HCT116 (cell line): Measurements from ENCODE around the gene PHKG2. TPM values are rescaled to one million over a fixed set of nuclear protein-coding genes. Genes with fewer than 3 reads are reported as not detected.

Source experiments
- ATAC-seq: fragments of 200-7000 bp; cut with Tn5 transposase; 2 replicates; pipeline ENCODE4 v1.9.1; 2020; ENCODE audit warnings: mild to moderate bottlenecking, moderate library complexity
- BruUV-seq: library from RNA; stranded (reverse); fragments of 400-500 nt; replicated peaks from 2 replicates; lab custom pipeline; 2021; lab: Mats Ljungman, UMichigan
- CTCF ChIA-PET: fragments of 300-600 bp; sonication (Branson Sonifier 250); formaldehyde crosslinking; loops from one replicate; lab custom pipeline; 2021; ENCODE audit warnings: antibody characterized with exemption; lab: Charles Lee
- POLR2A ChIA-PET: fragments of 300-600, 350-600 bp; sonication (Branson Sonifier 250); formaldehyde crosslinking; loops from one replicate; lab custom pipeline; 2021; ENCODE audit warnings: antibody characterized with exemption; lab: Charles Lee
- RAD21 ChIA-PET, 2 experiments: fragments of 300-600 bp; sonication (Branson Sonifier 250); formaldehyde crosslinking; loops; one replicate each; lab custom pipeline; 2023; ENCODE audit warnings: low total read pairs in 2 of 2; ENCODE audit not compliant: uncharacterized antibody in 2 of 2, unreplicated experiment in 2 of 2, low non-redundant PET in 1 of 2; lab: Charles Lee
- DNase-seq: peaks from one replicate; pipeline ENCODE4 v3.0.0-alpha.2; 2010; ENCODE audit warnings: low read depth, low spot score
- H2AFZ ChIP-seq: fragments of 200-600 bp; shearing (Covaris generic), sonication (generic); 2 replicates; pipeline ENCODE4 v1.6.1; 2017; ENCODE audit warnings: low read depth, mixed run types, mixed read lengths, antibody characterized with exemption, low read length; ENCODE audit not compliant: poor library complexity, severe bottlenecking
- H3K27ac ChIP-seq: 2 replicates; pipeline ENCODE4 v1.5.1; 2012; ENCODE audit warnings: low read depth, low read length
- H3K27me3 ChIP-seq: fragments of 200-600 bp; sonication (generic); 2 replicates; pipeline ENCODE4 v1.6.1; 2016; ENCODE audit warnings: mixed run types, low read length, mixed read lengths; ENCODE audit not compliant: insufficient read depth
- H3K36me3 ChIP-seq, 2 experiments: fragments of 200-500 bp in 1 of 2; fragments of 200-600 bp in 1 of 2; sonication (Bioruptor generic) in 1 of 2; sonication (generic) in 1 of 2; 2 replicates each; pipeline versions ENCODE4 v1.5.1 to v1.6.1; 2014 to 2016; ENCODE audit warnings: low read length in 2 of 2, inconsistent platforms in 1 of 2, mixed read lengths in 1 of 2, mixed run types in 1 of 2; ENCODE audit not compliant: insufficient read depth in 2 of 2, control insufficient read depth in 1 of 2
- H3K4me1 ChIP-seq, 2 experiments: fragments of 200-600 bp in 1 of 2; sonication (generic) in 1 of 2; 2 replicates each; pipeline versions ENCODE4 v1.5.1 to v1.6.1; 2012 to 2017; ENCODE audit warnings: low read length in 2 of 2, inconsistent platforms in 1 of 2, mild to moderate bottlenecking in 1 of 2, mixed read lengths in 1 of 2, mixed run types in 1 of 2, moderate library complexity in 1 of 2; ENCODE audit not compliant: insufficient read depth in 2 of 2, control insufficient read depth in 1 of 2
- H3K4me2 ChIP-seq: fragments of 200-600 bp; sonication (generic); 2 replicates; pipeline ENCODE4 v1.6.1; 2017; ENCODE audit warnings: mixed run types, low read length, mixed read lengths
- H3K4me3 ChIP-seq, 2 experiments: fragments of 200-600 bp in 1 of 2; sonication (generic) in 1 of 2; replicated peaks in 1 of 2; 2 replicates each; pipeline ENCODE4 v1.5.1; 2011 to 2016; ENCODE audit warnings: low read length in 2 of 2, control low read depth in 1 of 2, low read depth in 1 of 2, mild to moderate bottlenecking in 1 of 2, mixed read lengths in 1 of 2, mixed run types in 1 of 2
- H3K79me2 ChIP-seq: fragments of 200-600 bp; sonication (generic); 2 replicates; pipeline ENCODE4 v1.6.1; 2017; ENCODE audit warnings: mild to moderate bottlenecking, mixed run types, low read length, moderate library complexity, mixed read lengths; ENCODE audit not compliant: insufficient read depth
- H3K9ac ChIP-seq: fragments of 200-600 bp; sonication (generic); 2 replicates; pipeline ENCODE4 v1.6.1; 2016; ENCODE audit warnings: low read length, mixed read lengths
- H3K9me2 ChIP-seq: fragments of 200-600 bp; sonication (generic), shearing (Covaris generic); 2 replicates; pipeline ENCODE4 v1.6.1; 2017; ENCODE audit warnings: mixed run types, mild to moderate bottlenecking, moderate library complexity; ENCODE audit not compliant: insufficient read depth
- H3K9me3 ChIP-seq, 2 experiments: fragments of 200-500 bp in 1 of 2; fragments of 200-600 bp in 1 of 2; sonication (Bioruptor generic) in 1 of 2; sonication (generic) in 1 of 2; 2 replicates each; pipeline ENCODE4 v1.6.1; 2014 to 2017; ENCODE audit warnings: low read length in 2 of 2, mixed read lengths in 2 of 2, inconsistent platforms in 1 of 2, low read depth in 1 of 2, mild to moderate bottlenecking in 1 of 2, mixed run types in 1 of 2, moderate library complexity in 1 of 2; ENCODE audit not compliant: control insufficient read depth in 1 of 2, insufficient read depth in 1 of 2
- H4K20me1 ChIP-seq: fragments of 200-600 bp; sonication (generic), shearing (Covaris generic); 2 replicates; pipeline ENCODE4 v1.6.1; 2017; ENCODE audit warnings: mixed run types, mild to moderate bottlenecking, moderate library complexity; ENCODE audit not compliant: insufficient read depth
- CBX3 ChIP-seq: IDR thresholded peaks from 2 replicates; pipeline ENCODE4 v1.6.1; 2012; ENCODE audit warnings: low read depth
- CEBPB ChIP-seq: IDR thresholded peaks from 2 replicates; pipeline ENCODE4 v1.6.1; 2012; ENCODE audit warnings: low read depth
- EGR1 ChIP-seq: IDR thresholded peaks from 2 replicates; pipeline ENCODE4 v1.6.1; 2012; ENCODE audit warnings: low read depth
- ELF1 ChIP-seq: IDR thresholded peaks from 2 replicates; pipeline ENCODE4 v1.6.1; 2012; ENCODE audit warnings: low read depth, borderline replicate concordance
- EZH2 ChIP-seq: fragments of 200-600 bp; sonication (generic); IDR thresholded peaks from 2 replicates; pipeline ENCODE4 v1.6.1; 2017; ENCODE audit warnings: antibody characterized with exemption, mixed run types
- EZH2phosphoT487 ChIP-seq: fragments of 200-600 bp; IDR thresholded peaks from 2 replicates; pipeline ENCODE4 v1.6.1; 2018; ENCODE audit warnings: antibody characterized with exemption, borderline replicate concordance
- FOSL1 ChIP-seq: IDR thresholded peaks from 2 replicates; pipeline ENCODE4 v1.6.1; 2012; ENCODE audit warnings: low read depth
- JUND ChIP-seq: IDR thresholded peaks from 2 replicates; pipeline ENCODE4 v1.6.1; 2012
- POLR2A ChIP-seq: IDR thresholded peaks from 2 replicates; pipeline ENCODE4 v1.7.0; 2011; ENCODE audit warnings: borderline replicate concordance; ENCODE audit not compliant: insufficient read depth, insufficient read length; ENCODE audit errors: extremely low read depth
- RAD21 ChIP-seq: IDR thresholded peaks from 2 replicates; pipeline ENCODE4 v1.6.1; 2012; ENCODE audit warnings: low read depth, mild to moderate bottlenecking
- SP1 ChIP-seq: IDR thresholded peaks from 2 replicates; pipeline ENCODE4 v1.6.1; 2012; ENCODE audit warnings: low read depth
- SRF ChIP-seq: IDR thresholded peaks from 2 replicates; pipeline ENCODE4 v1.6.1; 2012; ENCODE audit warnings: low read depth
- TCF7L2 ChIP-seq: IDR thresholded peaks from 2 replicates; pipeline ENCODE4 v1.7.0; 2011; ENCODE audit warnings: borderline replicate concordance, inconsistent platforms; ENCODE audit not compliant: insufficient read depth, insufficient read length; ENCODE audit errors: extremely low read depth
- YY1 ChIP-seq: IDR thresholded peaks from 2 replicates; pipeline ENCODE4 v1.6.1; 2011; ENCODE audit warnings: low read length, low read depth, moderate library complexity, mild to moderate bottlenecking; ENCODE audit not compliant: insufficient replicate concordance; ENCODE audit errors: extremely low read depth
- ZNF274 ChIP-seq: fragments of 200-500 bp; sonication (Bioruptor generic); IDR thresholded peaks from 2 replicates; pipeline ENCODE4 v1.6.1; 2014; ENCODE audit warnings: mild to moderate bottlenecking, low read depth, low read length, inconsistent platforms
- intact Hi-C: fragments of 100-400 bp; cut with micrococcal nuclease; formaldehyde crosslinking; loops from 2 replicates; pipeline ENCODE4 v1.10.0; 2022
- total RNA-seq: library from RNA; stranded (reverse); gene quantifications from one replicate; pipeline ENCODE4 v1.2.1, GENCODE V29; 2021; ENCODE audit not compliant: unreplicated experiment
- TF ChIP-seq, protein P1 (sequence below): IDR thresholded peaks from 2 replicates; pipeline ENCODE4 v1.6.1; 2012; ENCODE audit warnings: low read depth
- TF ChIP-seq, protein P2 (sequence below): IDR thresholded peaks from 2 replicates; pipeline ENCODE4 v1.6.1; 2012
- TF ChIP-seq, protein P3 (sequence below), 3 experiments: fragments of 200-600 bp in 1 of 3; sonication (generic) in 1 of 3; IDR thresholded peaks in 2 of 3; conservative IDR thresholded peaks in 1 of 3; 2 replicates each; pipeline ENCODE4 v1.5.1; 2012 to 2017; ENCODE audit warnings: low read depth in 2 of 3, low read length in 2 of 3, antibody characterized with exemption in 1 of 3, borderline replicate concordance in 1 of 3, control low read depth in 1 of 3, mild to moderate bottlenecking in 1 of 3, mixed read lengths in 1 of 3, mixed run types in 1 of 3, moderate library complexity in 1 of 3; ENCODE audit not compliant: insufficient read depth in 1 of 3
- TF ChIP-seq, protein P4 (sequence below): IDR thresholded peaks from 2 replicates; pipeline ENCODE4 v1.6.1; 2011; ENCODE audit warnings: mild to moderate bottlenecking, low read length, moderate library complexity; ENCODE audit not compliant: insufficient replicate concordance; ENCODE audit errors: extremely low read depth
- TF ChIP-seq, protein P5 (sequence below): IDR thresholded peaks from 2 replicates; pipeline ENCODE4 v1.6.1; 2012

PHKG2 gene
- total RNA-seq, 1 experiment from 2014 or later = 32.6 TPM

DNA sequence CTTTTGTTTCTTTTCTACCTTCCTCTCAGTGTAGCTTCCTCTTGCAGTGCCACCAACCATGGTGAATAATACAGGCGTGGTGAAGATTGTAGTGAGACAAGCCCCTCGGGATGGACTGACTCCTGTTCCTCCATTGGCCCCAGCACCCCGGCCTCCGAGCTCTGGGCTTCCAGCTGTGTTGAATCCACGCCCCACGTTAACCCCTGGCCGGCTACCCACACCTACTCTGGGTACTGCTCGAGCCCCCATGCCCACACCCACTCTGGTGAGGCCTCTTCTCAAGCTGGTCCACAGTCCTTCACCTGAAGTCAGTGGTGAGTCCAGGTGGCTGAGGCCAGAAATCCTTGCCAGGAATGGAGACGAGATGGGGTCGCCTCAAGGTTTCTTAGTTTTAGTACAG lies 25.3 kb upstream of the PHKG2 start:
- ChIA-PET RAD21 (no interaction called here), CTCF (no interaction called here), POLR2A (no interaction called here)
- no TSS peak for BruUV-seq
- H4K20me1 ChIP-seq = no peaks in the 10 kb centered on the region
- no peaks in the 10 kb centered on the region for H3K4me1 ChIP-seq
- no peak overlapping the region for H3K27ac ChIP-seq
- H3K36me3 ChIP-seq = peaks cover 72% of the 10 kb centered on the region in 2 experiments
- no peaks in the 10 kb centered on the region for H3K27me3 ChIP-seq
- no peak overlapping the region for H3K9ac ChIP-seq
- no peak overlapping the region for H3K4me3 ChIP-seq
- no peaks in the 10 kb centered on the region for H3K9me3 ChIP-seq
- H3K79me2 ChIP-seq = peaks cover 67% of the 10 kb centered on the region
- ATAC-seq = no peak
- H3K4me2 ChIP-seq = no peak overlapping the region
- H3K9me2 ChIP-seq = no peaks in the 10 kb centered on the region
- H2AFZ ChIP-seq = no peak overlapping the region
- intact Hi-C loops = no loop called here
- DNase-seq = no peak
- TF ChIP-seq RAD21 = no peak
- TF ChIP-seq JUND = no peak
- TF ChIP-seq SP1 = no peak
- no peak for TF ChIP-seq YY1
- TF ChIP-seq, protein P1, sequence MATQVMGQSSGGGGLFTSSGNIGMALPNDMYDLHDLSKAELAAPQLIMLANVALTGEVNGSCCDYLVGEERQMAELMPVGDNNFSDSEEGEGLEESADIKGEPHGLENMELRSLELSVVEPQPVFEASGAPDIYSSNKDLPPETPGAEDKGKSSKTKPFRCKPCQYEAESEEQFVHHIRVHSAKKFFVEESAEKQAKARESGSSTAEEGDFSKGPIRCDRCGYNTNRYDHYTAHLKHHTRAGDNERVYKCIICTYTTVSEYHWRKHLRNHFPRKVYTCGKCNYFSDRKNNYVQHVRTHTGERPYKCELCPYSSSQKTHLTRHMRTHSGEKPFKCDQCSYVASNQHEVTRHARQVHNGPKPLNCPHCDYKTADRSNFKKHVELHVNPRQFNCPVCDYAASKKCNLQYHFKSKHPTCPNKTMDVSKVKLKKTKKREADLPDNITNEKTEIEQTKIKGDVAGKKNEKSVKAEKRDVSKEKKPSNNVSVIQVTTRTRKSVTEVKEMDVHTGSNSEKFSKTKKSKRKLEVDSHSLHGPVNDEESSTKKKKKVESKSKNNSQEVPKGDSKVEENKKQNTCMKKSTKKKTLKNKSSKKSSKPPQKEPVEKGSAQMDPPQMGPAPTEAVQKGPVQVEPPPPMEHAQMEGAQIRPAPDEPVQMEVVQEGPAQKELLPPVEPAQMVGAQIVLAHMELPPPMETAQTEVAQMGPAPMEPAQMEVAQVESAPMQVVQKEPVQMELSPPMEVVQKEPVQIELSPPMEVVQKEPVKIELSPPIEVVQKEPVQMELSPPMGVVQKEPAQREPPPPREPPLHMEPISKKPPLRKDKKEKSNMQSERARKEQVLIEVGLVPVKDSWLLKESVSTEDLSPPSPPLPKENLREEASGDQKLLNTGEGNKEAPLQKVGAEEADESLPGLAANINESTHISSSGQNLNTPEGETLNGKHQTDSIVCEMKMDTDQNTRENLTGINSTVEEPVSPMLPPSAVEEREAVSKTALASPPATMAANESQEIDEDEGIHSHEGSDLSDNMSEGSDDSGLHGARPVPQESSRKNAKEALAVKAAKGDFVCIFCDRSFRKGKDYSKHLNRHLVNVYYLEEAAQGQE = no peak
- TF ChIP-seq EZH2 = no peak
- TF ChIP-seq TCF7L2 = no peak
- TF ChIP-seq ZNF274 = no peak
- TF ChIP-seq EGR1 = no peak
- no peak for TF ChIP-seq CEBPB
- no peak for TF ChIP-seq ELF1
- TF ChIP-seq, protein P2, sequence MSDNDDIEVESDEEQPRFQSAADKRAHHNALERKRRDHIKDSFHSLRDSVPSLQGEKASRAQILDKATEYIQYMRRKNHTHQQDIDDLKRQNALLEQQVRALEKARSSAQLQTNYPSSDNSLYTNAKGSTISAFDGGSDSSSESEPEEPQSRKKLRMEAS = no peak
- TF ChIP-seq CBX3 = no peak
- TF ChIP-seq POLR2A = no peak
- TF ChIP-seq, protein P3, sequence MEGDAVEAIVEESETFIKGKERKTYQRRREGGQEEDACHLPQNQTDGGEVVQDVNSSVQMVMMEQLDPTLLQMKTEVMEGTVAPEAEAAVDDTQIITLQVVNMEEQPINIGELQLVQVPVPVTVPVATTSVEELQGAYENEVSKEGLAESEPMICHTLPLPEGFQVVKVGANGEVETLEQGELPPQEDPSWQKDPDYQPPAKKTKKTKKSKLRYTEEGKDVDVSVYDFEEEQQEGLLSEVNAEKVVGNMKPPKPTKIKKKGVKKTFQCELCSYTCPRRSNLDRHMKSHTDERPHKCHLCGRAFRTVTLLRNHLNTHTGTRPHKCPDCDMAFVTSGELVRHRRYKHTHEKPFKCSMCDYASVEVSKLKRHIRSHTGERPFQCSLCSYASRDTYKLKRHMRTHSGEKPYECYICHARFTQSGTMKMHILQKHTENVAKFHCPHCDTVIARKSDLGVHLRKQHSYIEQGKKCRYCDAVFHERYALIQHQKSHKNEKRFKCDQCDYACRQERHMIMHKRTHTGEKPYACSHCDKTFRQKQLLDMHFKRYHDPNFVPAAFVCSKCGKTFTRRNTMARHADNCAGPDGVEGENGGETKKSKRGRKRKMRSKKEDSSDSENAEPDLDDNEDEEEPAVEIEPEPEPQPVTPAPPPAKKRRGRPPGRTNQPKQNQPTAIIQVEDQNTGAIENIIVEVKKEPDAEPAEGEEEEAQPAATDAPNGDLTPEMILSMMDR (IDR thresholded peaks at IDR 0.05 in 2 of 3, conservative IDR thresholded peaks at IDR 0.05 in 1 of 3; ENCODE audit: borderline replicate concordance in 1 of 3, insufficient read depth in 1 of 3, low read depth in 2 of 3, low read length in 2 of 3) = no peak
- TF ChIP-seq, protein P4, sequence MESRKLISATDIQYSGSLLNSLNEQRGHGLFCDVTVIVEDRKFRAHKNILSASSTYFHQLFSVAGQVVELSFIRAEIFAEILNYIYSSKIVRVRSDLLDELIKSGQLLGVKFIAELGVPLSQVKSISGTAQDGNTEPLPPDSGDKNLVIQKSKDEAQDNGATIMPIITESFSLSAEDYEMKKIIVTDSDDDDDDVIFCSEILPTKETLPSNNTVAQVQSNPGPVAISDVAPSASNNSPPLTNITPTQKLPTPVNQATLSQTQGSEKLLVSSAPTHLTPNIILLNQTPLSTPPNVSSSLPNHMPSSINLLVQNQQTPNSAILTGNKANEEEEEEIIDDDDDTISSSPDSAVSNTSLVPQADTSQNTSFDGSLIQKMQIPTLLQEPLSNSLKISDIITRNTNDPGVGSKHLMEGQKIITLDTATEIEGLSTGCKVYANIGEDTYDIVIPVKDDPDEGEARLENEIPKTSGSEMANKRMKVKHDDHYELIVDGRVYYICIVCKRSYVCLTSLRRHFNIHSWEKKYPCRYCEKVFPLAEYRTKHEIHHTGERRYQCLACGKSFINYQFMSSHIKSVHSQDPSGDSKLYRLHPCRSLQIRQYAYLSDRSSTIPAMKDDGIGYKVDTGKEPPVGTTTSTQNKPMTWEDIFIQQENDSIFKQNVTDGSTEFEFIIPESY = no peak
- TF ChIP-seq, protein P5, sequence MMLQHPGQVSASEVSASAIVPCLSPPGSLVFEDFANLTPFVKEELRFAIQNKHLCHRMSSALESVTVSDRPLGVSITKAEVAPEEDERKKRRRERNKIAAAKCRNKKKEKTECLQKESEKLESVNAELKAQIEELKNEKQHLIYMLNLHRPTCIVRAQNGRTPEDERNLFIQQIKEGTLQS = no peak
- TF ChIP-seq SRF = no peak
- TF ChIP-seq FOSL1 = no peak
- no peak for TF ChIP-seq EZH2phosphoT487
